ENCODE data around the gene RNF207. TPM values are rescaled to one million over a fixed set of nuclear protein-coding genes. Genes with fewer than 3 reads are reported as not detected.

Gene RNF207
- total and polyA plus RNA-seq, 4 donors, result 8.0 to 14.4 (median 12.3) TPM

GRCh38 chr1:6269296-6269695 is 63.4 kb downstream of the RNF207 start:
- H3K36me3 ChIP-seq (ENCODE audit: control insufficient read depth in 4 of 4, insufficient read depth in 4 of 4, low read length in 4 of 4), result no peaks in the 10 kb centered on the region
- no peak overlapping the region for H3K9ac ChIP-seq (ENCODE audit: insufficient read depth in 1 of 2, low read length in 2 of 2)
- H3K27ac ChIP-seq (ENCODE audit: low read depth in 1 of 2, low read length in 1 of 2), result no peak overlapping the region
- peaks cover 0 to 2% (median 0%) of the 10 kb centered on the region in 4 donors for H3K9me3 ChIP-seq (ENCODE audit: control insufficient read depth in 4 of 4, insufficient read depth in 3 of 4, low read length in 3 of 4)
- DNase-seq, result no peak
- ATAC-seq (ENCODE audit: insufficient read depth, low FRiP score), result no peak
- peaks cover 0 to 65% (median 29%) of the 10 kb centered on the region in 5 donors for H3K4me1 ChIP-seq (ENCODE audit: control insufficient read depth in 5 of 5, insufficient read depth in 5 of 5, low read length in 5 of 5)
- TF ChIP-seq CTCF (IDR thresholded peaks at IDR 0.05; ENCODE audit: control extremely low read depth, extremely low read depth), result no peak
- no peaks in the 10 kb centered on the region for H3K27me3 ChIP-seq (ENCODE audit: control insufficient read depth in 3 of 3, insufficient read depth in 3 of 3, low read length in 2 of 3)
- H3K4me3 ChIP-seq, result no peak overlapping the region
- 91 to 96% methylated on average over 13 to 14 of the region's 14 CpGs for whole genome bisulfite sequencing, 2 donors

GRCh38 chr1:6269720-6270400 is 63.9 kb downstream of the RNF207 start:
- H3K36me3 ChIP-seq (ENCODE audit: control insufficient read depth in 4 of 4, insufficient read depth in 4 of 4, low read length in 4 of 4), result no peaks in the 10 kb centered on the region
- no peak for ATAC-seq (ENCODE audit: insufficient read depth, low FRiP score)
- no peak overlapping the region for H3K9ac ChIP-seq (ENCODE audit: insufficient read depth in 1 of 2, low read length in 2 of 2)
- H3K4me1 ChIP-seq (ENCODE audit: control insufficient read depth in 5 of 5, insufficient read depth in 5 of 5, low read length in 5 of 5), result peaks cover 0 to 59% (median 25%) of the 10 kb centered on the region in 5 donors
- no peak overlapping the region for H3K4me3 ChIP-seq
- TF ChIP-seq CTCF (IDR thresholded peaks at IDR 0.05; ENCODE audit: control extremely low read depth, extremely low read depth), result no peak
- H3K27me3 ChIP-seq (ENCODE audit: control insufficient read depth in 3 of 3, insufficient read depth in 3 of 3, low read length in 2 of 3), result no peaks in the 10 kb centered on the region
- peak; percentile 82 to 88 (median 84) for DNase-seq
- 84 to 85% methylated on average over 22 of the region's 22 CpGs for WGBS, 2 donors
- no peak overlapping the region for H3K27ac ChIP-seq (ENCODE audit: low read depth in 1 of 2, low read length in 1 of 2)
- H3K9me3 ChIP-seq (ENCODE audit: control insufficient read depth in 4 of 4, insufficient read depth in 3 of 4, low read length in 3 of 4), result peaks cover 0 to 2% (median 0%) of the 10 kb centered on the region in 4 donors

- no peak overlapping the region for H3K27ac ChIP-seq (ENCODE audit: low read depth in 1 of 2, low read length in 1 of 2)
- H3K4me1 ChIP-seq (ENCODE audit: control insufficient read depth in 5 of 5, insufficient read depth in 5 of 5, low read length in 5 of 5), result peaks cover 0 to 54% (median 20%) of the 10 kb centered on the region in 5 donors
- peaks cover 0 to 2% (median 0%) of the 10 kb centered on the region in 4 donors for H3K9me3 ChIP-seq (ENCODE audit: control insufficient read depth in 4 of 4, insufficient read depth in 3 of 4, low read length in 3 of 4)
- no peaks in the 10 kb centered on the region for H3K36me3 ChIP-seq (ENCODE audit: control insufficient read depth in 4 of 4, insufficient read depth in 4 of 4, low read length in 4 of 4)
- no peak for TF ChIP-seq CTCF (IDR thresholded peaks at IDR 0.05; ENCODE audit: control extremely low read depth, extremely low read depth)
- no peak overlapping the region for H3K4me3 ChIP-seq
- H3K9ac ChIP-seq (ENCODE audit: insufficient read depth in 1 of 2, low read length in 2 of 2), result no peak overlapping the region
- no peaks in the 10 kb centered on the region for H3K27me3 ChIP-seq (ENCODE audit: control insufficient read depth in 3 of 3, insufficient read depth in 3 of 3, low read length in 2 of 3)
- WGBS, 2 donors, result 81 to 82% methylated on average over 8 of the region's 8 CpGs
- DNase-seq (no peak), ATAC-seq (ENCODE audit: insufficient read depth, low FRiP score) (no peak)
Measured at GRCh38 chr1:6270401-6270800, 64.5 kb downstream of the RNF207 start.

Other genes with a start within 250 kb of the RNF207 start
- 10 to 100 TPM; 15.7 to 23.3 TPM for gene NPHP4, start 213.7 kb upstream of the RNF207 start, total RNA-seq
- 1 to 10 TPM; 6.0 to 6.6 TPM for gene NPHP4, start 213.7 kb upstream of the RNF207 start, polyA plus RNA-seq
- gene KCNAB2, start 160.2 kb upstream of the RNF207 start, total RNA-seq, result 10 to 100 TPM; 13.7 to 86.4 TPM
- gene KCNAB2, start 160.2 kb upstream of the RNF207 start, polyA plus RNA-seq, result 10 to 100 TPM; 24.1 to 66.9 TPM
- under 1 TPM; 0.48 to 0.55 TPM for gene CHD5, start 25.8 kb upstream of the RNF207 start, total RNA-seq
- under 1 TPM; 0.10 to 0.14 TPM for gene CHD5, start 25.8 kb upstream of the RNF207 start, polyA plus RNA-seq
- 100 to 1,000 TPM; 224 to 272 TPM for gene RPL22, start 6.5 kb upstream of the RNF207 start, total RNA-seq
- gene RPL22, start 6.5 kb upstream of the RNF207 start, polyA plus RNA-seq, result 100 to 1,000 TPM; 186 to 985 TPM
- gene ICMT, start 29.8 kb downstream of the RNF207 start, total RNA-seq, result 10 to 100 TPM; 30.2 to 68.5 TPM
- gene ICMT, start 29.8 kb downstream of the RNF207 start, polyA plus RNA-seq, result 10 to 100 TPM; 17.4 to 33.6 TPM
- not detected for gene HES3, start 38.1 kb downstream of the RNF207 start, total RNA-seq
- gene HES3, start 38.1 kb downstream of the RNF207 start, polyA plus RNA-seq, result not detected
- gene GPR153, start 55.0 kb downstream of the RNF207 start, total RNA-seq, result 10 to 100 TPM in 1 of 2 donors, 1 to 10 TPM in 1; 8.0 to 17.0 TPM
- 1 to 10 TPM; 3.2 to 4.3 TPM for gene GPR153, start 55.0 kb downstream of the RNF207 start, polyA plus RNA-seq
- gene ACOT7, start 187.6 kb downstream of the RNF207 start, total RNA-seq, result 10 to 100 TPM in 1 of 2 donors, 1 to 10 TPM in 1; 8.8 to 37.4 TPM
- gene ACOT7, start 187.6 kb downstream of the RNF207 start, polyA plus RNA-seq, result 10 to 100 TPM; 17.9 to 28.3 TPM
- gene HES2, start 213.8 kb downstream of the RNF207 start, total RNA-seq, result 1 to 10 TPM in 1 of 2 donors, under 1 TPM in 1; 0.26 to 5.0 TPM
- gene HES2, start 213.8 kb downstream of the RNF207 start, polyA plus RNA-seq, result 1 to 10 TPM in 1 of 2 donors, under 1 TPM in 1; 0.86 to 4.5 TPM
- 10 to 100 TPM; 11.2 to 20.8 TPM for gene ESPN, start 218.7 kb downstream of the RNF207 start, total RNA-seq
- gene ESPN, start 218.7 kb downstream of the RNF207 start, polyA plus RNA-seq, result 1 to 10 TPM; 2.1 to 3.6 TPM